ENCODE measurements around the gene SLC17A4.

Gene SLC17A4, protein sequence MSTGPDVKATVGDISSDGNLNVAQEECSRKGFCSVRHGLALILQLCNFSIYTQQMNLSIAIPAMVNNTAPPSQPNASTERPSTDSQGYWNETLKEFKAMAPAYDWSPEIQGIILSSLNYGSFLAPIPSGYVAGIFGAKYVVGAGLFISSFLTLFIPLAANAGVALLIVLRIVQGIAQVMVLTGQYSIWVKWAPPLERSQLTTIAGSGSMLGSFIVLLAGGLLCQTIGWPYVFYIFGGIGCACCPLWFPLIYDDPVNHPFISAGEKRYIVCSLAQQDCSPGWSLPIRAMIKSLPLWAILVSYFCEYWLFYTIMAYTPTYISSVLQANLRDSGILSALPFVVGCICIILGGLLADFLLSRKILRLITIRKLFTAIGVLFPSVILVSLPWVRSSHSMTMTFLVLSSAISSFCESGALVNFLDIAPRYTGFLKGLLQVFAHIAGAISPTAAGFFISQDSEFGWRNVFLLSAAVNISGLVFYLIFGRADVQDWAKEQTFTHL

DNA sequence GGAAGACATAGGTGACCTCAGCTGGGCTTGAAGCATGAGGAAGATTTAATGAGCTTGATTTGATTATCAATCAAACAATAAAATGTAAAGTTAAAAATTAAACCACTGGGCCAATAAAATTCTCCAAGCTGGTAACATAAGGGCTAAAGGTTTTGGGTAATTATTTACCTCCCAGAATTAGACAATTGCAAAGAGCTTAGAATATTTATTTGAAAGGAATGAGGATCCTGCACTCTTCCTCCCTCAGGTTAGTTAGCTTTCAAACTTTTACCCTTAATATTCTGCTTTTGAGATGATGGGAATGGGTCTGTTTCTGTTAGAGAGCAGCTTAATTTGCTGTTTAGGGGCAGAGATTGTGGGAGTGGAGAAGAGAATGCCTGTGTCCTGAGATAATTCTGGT, at the start of gene SLC17A4:
SLC17A4 (plus strand) TSS at position 208 of the 400 bp plus-strand sequence. CDS start 7,221 bp downstream, outside the sequence.
- Mint-ChIP-seq H3K4me1 (no peaks in the 10 kb centered on the region), H3K4me3 (no peak within 1 kb of the TSS), H3K27me3 (no peaks in the 10 kb centered on the region), H3K27ac (no peak within 1 kb of the TSS), H3K9me3 (no peaks in the 10 kb centered on the region), H3K36me3 (no peaks in the 10 kb centered on the region)

DNA sequence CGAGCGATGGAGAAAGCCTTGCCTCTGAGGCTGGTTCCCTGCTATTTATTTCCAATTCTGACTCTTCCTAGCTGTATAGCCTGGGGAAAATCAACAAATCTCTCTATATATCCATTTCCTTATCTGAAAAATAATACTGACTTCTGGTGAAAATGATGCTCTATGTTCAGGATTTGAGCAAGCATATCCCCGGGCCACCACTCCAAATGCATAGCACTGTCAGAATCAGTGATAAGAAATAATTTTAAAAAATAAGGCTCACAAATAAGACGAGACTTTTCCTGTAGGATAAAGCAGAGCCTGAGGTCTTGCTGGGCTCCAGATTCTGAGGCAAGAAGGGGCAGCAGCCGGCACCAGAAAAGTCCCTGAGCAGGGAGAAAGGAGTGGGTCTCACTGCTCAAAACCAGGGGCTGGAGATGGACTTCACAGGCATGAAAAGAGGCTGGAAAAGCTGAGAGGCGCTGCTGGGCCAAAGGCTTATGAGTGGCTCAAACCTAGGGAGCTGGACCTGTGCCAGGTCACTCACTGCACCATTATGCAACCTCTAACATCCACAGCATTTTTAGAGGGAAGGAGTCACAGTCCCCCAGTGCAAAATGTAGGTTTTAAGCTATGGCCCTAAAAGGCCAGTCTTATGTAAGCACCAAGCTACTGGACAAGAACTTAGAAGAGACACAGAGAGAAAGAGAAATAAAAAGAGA, 48.1 kb upstream of the SLC17A4 start:
- H3K36me3 Mint-ChIP-seq, result no peaks in the 10 kb centered on the region
- no peak overlapping the region for H3K27ac Mint-ChIP-seq
- H3K4me1 Mint-ChIP-seq, result no peaks in the 10 kb centered on the region
- H3K27me3 Mint-ChIP-seq, result peaks cover 2% of the 10 kb centered on the region
- H3K4me3 Mint-ChIP-seq, result no peak overlapping the region
- no peaks in the 10 kb centered on the region for H3K9me3 Mint-ChIP-seq

DNA sequence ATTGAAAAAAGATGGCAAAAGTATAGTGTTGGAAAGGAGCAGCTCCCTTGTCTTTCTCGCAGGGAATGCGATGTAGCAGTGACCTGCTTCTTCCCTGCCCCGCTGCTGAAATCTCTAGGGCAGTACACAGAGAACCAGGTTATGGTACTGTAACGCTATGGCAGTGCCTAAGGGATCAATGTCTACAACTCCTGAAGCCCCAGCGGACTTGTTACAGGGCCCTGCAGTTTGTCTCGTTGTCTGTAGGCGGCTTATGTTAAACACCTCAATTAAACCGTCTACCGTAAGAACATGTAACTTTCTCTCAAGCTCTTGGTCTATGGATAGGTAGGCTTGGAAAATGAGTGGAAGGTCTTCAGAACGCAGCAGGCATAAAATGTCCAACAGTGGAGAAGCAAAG, 44.8 kb upstream of the SLC17A4 start:
- Mint-ChIP-seq H3K9me3 (no peaks in the 10 kb centered on the region), H3K27ac (no peak overlapping the region), H3K27me3 (peaks cover 2% of the 10 kb centered on the region), H3K36me3 (no peaks in the 10 kb centered on the region), H3K4me1 (no peaks in the 10 kb centered on the region), H3K4me3 (no peak overlapping the region)

DNA sequence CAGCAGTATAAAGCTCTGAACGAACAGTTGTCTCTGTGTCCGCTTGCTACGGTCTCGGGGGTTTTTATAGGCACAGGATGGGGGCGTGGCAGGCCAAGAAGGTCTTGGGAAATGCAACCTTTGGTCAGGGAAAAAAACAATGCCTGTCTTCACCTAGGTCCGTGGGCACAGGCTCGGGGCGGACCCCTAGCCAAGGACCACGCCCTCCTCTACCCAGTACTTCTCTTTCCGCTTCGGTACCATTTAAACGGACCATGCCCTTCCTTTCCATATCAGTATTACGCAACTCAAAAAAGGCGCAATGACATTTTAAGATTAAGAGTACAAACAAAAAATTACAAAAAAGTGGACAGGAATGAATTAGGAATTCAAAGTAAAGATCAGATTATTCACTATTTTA, 44.3 kb upstream of the SLC17A4 start:
- H3K4me3 Mint-ChIP-seq, result no peak overlapping the region
- no peaks in the 10 kb centered on the region for H3K9me3 Mint-ChIP-seq
- peaks cover 2% of the 10 kb centered on the region for H3K27me3 Mint-ChIP-seq
- no peak overlapping the region for H3K27ac Mint-ChIP-seq
- H3K4me1 Mint-ChIP-seq, result no peaks in the 10 kb centered on the region
- H3K36me3 Mint-ChIP-seq, result no peaks in the 10 kb centered on the region

DNA sequence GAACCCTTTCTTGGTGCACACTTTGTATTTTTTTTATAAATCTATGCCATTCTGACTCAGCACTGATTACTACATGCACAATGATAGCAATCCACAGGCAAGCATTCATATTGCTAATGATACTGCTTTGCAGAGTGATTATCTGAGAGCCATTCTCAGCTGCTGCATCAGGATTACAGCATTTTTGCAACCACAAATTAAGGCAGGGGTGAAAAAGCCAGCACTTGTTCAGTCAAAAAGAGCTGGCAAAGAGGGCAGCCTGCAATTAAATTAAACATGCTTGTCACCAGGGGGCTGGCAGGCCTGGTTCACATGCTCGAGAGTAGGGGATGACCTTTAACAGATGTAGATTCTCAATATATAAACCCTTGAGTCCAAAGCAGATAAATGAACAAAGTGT, 40.7 kb upstream of the SLC17A4 start:
- no peak overlapping the region for H3K27ac Mint-ChIP-seq

DNA sequence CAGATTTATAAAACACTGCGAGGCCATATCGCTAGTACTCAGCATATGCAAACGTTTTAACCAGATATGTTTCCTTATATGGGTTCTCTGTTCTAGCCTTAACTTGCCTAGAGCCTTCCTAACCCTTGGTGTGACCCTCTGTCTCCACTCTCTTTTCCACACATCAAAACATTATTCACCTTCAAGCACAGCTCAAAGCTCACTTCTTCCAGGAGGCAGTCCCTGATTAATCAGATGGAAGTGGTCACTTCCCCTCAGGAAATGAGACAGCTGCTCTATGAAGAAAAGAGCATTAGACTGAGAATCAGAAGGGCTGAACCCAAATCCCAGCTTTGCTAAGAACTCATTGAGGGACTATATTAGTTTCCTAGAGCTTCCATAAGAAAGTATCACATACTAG, 39.8 kb upstream of the SLC17A4 start:
- H3K27me3 Mint-ChIP-seq, result no peaks in the 10 kb centered on the region
- H3K36me3 Mint-ChIP-seq, result no peaks in the 10 kb centered on the region
- no peaks in the 10 kb centered on the region for H3K9me3 Mint-ChIP-seq
- no peaks in the 10 kb centered on the region for H3K4me1 Mint-ChIP-seq
- H3K27ac Mint-ChIP-seq, result no peak overlapping the region
- no peak overlapping the region for H3K4me3 Mint-ChIP-seq

More for the DNA sequence above, 40.7 kb upstream of the SLC17A4 start:
- no peaks in the 10 kb centered on the region for H3K36me3 Mint-ChIP-seq
- no peaks in the 10 kb centered on the region for H3K4me1 Mint-ChIP-seq
- no peak overlapping the region for H3K4me3 Mint-ChIP-seq
- no peaks in the 10 kb centered on the region for H3K27me3 Mint-ChIP-seq
- H3K9me3 Mint-ChIP-seq, result no peaks in the 10 kb centered on the region

DNA sequence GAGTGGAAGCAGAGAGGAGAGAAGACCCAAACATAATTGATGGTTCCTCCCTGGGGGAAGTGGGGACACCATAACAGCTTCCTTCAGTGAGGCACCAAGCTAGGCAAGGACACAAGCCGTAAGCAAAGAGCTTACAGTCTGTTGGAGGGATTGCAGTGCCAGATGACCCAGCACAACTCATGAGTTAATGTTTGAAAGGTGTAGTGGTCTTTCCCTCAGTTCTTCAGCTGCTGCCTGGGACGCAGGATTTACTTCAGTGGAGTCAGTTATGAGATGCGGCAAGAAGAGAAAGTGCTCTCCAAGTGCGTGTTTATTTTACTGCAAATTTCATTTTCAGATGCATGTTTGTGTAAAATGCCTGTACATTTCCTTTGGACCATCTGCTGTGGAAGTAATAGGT, 38.7 kb upstream of the SLC17A4 start:
- H3K9me3 Mint-ChIP-seq, result no peaks in the 10 kb centered on the region
- no peaks in the 10 kb centered on the region for H3K4me1 Mint-ChIP-seq
- no peak overlapping the region for H3K4me3 Mint-ChIP-seq
- no peaks in the 10 kb centered on the region for H3K36me3 Mint-ChIP-seq
- H3K27ac Mint-ChIP-seq, result no peak overlapping the region
- no peaks in the 10 kb centered on the region for H3K27me3 Mint-ChIP-seq

DNA sequence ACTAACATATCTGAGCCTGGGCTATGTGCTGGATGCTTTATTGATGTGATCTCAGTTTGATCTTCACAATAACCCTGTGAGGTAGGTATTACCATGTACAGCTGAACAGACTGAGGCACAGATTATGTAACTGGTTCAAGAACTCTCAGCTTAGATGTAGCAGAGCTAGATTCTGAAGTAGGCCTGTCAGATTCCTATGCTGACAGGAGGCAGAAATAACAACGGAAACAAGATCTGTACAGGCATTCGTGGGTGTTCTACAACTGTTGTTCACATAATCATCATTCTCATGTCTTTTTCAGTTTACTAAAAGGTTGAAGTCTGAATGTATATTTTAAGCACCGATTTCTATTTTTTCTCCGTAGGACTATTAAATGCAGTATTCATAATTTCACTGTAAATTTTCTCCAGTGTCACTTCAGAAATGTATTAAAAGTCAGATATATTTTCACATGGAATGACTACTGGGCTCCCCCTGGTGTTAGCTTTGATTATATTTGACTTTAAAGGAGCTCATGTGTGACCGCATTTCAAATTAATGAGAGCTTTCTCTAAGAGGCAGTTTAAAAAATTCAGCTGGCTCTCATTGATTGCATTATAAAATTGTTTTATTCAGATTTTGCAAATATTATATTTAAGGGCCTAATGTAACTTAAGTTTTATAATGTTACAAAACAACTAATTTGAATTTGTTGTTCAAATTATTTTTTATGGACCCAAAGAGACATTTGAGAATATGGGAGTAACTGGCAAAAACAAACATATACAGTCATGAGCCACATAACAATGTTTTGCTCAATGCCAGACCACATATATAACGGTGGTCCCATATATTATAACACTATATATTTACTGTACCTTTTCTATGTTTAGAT, 36.4 kb upstream of the SLC17A4 start:
- no peaks in the 10 kb centered on the region for H3K9me3 Mint-ChIP-seq
- H3K27me3 Mint-ChIP-seq, result peaks cover 4% of the 10 kb centered on the region
- H3K27ac Mint-ChIP-seq, result no peak overlapping the region
- no peaks in the 10 kb centered on the region for H3K4me1 Mint-ChIP-seq
- no peak overlapping the region for H3K4me3 Mint-ChIP-seq
- H3K36me3 Mint-ChIP-seq, result no peaks in the 10 kb centered on the region

DNA sequence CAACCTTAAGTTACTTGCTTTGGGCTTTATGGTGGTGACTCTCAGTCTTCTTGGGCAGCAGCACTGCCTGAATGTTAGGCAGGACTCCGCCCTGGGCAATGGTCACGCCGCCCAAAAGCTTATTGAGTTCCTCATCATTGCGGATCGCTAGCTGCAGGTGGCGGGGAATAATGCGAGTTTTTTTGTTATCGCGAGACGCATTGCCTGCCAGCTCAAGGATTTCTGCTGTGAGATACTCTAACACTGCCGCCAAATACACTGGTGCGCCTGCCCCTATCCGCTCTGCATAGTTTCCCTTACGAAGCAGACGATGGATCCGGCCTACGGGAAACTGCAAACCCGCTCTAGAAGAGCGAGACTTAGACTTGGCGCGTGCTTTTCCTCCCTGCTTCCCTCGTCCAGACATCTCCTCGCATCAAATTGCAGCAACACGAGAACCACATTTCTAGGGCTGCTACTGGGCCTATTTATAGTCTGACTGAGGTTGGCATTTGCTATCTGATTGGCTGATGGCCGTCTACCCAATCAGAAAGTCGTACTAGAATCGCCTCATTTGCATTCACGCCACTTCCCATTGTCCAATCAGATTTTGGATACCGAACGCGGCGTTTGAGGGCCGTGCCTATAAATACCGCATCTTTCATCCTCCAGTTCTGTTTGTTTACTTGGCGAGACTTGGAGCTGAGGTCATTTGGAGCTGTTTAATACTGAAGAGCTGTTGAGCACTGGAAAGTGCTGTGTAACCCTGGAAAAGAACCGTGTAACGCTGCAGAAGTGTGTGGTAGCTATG, 28.2 kb upstream of the SLC17A4 start:
- no peak overlapping the region for H3K27ac Mint-ChIP-seq
- no peaks in the 10 kb centered on the region for H3K36me3 Mint-ChIP-seq
- no peaks in the 10 kb centered on the region for H3K9me3 Mint-ChIP-seq
- no peaks in the 10 kb centered on the region for H3K4me1 Mint-ChIP-seq
- peaks cover 19% of the 10 kb centered on the region for H3K27me3 Mint-ChIP-seq
- H3K4me3 Mint-ChIP-seq, result no peak overlapping the region

DNA sequence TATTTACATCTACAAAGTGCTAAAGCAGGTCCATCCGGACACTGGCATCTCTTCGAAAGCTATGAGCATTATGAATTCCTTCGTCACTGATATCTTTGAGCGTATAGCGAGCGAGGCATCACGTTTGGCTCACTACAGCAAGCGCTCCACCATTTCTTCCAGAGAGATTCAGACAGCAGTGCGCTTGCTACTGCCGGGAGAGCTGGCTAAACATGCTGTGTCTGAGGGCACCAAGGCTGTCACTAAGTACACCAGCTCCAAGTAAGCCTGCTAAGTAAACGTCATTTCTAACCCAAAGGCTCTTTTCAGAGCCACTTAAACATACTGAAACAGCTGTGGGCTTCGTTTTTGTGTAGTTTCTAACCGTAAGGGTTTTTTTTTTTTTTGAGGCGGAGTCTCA, 27.5 kb upstream of the SLC17A4 start:
- Mint-ChIP-seq H3K27me3 (peaks cover 20% of the 10 kb centered on the region), H3K36me3 (no peaks in the 10 kb centered on the region), H3K4me3 (no peak overlapping the region), H3K9me3 (no peaks in the 10 kb centered on the region), H3K27ac (no peak overlapping the region), H3K4me1 (no peaks in the 10 kb centered on the region)

DNA sequence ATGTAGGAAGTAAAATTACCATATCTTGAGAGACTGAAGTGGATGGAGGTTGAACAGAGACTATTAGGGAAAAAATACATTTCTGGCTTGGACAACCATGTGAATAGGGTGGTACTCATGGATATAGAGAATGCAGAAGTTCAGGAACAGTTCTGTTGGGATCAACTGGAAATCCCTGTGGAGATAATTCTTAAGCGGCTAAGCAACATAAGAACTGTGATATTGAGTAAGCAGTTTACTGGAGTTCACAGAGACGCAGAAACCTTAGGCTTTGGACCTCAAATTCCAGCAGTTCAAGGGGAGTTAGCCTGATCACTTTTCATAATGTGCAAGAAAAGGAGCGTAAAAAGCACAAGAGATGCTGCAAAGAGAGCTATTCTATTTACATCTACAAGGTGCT, 23.6 kb upstream of the SLC17A4 start:
- Mint-ChIP-seq H3K27me3 (peaks cover 26% of the 10 kb centered on the region), H3K9me3 (no peaks in the 10 kb centered on the region), H3K4me3 (no peak overlapping the region), H3K27ac (no peak overlapping the region), H3K36me3 (peaks cover 1% of the 10 kb centered on the region), H3K4me1 (no peaks in the 10 kb centered on the region)

DNA sequence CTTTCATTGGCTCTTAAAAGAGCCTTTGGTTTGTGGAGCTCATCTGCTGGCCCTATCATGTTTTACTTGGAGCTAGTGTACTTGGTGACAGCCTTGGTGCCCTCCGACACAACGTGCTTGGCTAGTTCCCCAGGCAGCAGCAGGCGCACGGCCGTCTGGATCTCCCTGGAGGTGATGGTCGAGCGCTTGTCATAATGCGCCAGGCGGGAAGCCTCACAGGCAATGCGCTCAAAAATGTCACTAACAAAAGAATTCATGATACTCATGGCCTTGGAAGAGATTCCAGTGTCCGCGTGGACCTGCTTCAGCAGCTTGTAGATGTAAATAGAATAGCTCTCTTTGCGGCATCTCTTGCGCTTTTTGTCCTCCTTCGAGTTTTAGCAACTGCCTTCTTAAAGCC, 22.8 kb upstream of the SLC17A4 start:
- Mint-ChIP-seq H3K4me3 (no peak overlapping the region), H3K27me3 (peaks cover 30% of the 10 kb centered on the region), H3K4me1 (no peaks in the 10 kb centered on the region), H3K27ac (no peak overlapping the region), H3K9me3 (peaks cover 7% of the 10 kb centered on the region), H3K36me3 (peaks cover 1% of the 10 kb centered on the region)

DNA sequence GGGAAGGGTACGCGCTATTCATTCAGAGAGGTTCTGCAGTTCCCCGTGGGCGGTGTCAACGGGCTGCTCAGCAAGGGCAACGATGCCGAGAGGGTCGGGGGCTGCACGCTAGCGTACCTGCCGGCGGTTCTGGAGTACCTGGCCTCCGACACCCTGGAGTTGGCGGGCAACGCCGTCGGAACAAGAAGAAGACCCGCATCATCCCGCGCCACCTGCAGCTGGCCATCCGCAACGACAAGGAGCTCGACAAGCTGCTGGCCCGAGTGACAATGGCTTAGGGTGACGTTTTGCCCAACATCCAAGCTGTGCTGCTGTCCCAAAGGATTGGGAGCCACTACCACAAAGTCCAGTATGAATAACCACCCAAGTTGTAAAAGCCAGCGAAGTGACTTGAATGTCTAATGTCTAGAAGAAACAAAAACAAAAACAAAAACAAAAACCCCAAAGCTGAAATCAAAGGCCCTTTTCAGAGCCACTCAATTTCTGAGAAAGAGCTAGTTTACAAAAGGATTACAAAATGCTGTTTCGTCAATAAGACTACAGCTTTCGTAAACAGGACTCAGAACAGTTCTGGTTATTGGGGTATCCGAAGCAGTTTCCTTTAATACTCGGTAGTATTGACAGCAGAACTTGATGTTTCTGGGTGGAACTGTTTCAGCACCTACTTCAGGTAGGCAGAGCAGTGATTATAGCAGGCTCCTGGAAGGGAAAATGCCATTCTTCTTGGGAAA, 21.9 kb upstream of the SLC17A4 start:
- Mint-ChIP-seq H3K4me1 (no peaks in the 10 kb centered on the region), H3K27ac (no peak overlapping the region), H3K27me3 (peaks cover 39% of the 10 kb centered on the region), H3K4me3 (no peak overlapping the region), H3K36me3 (peaks cover 4% of the 10 kb centered on the region), H3K9me3 (peaks cover 13% of the 10 kb centered on the region)

DNA sequence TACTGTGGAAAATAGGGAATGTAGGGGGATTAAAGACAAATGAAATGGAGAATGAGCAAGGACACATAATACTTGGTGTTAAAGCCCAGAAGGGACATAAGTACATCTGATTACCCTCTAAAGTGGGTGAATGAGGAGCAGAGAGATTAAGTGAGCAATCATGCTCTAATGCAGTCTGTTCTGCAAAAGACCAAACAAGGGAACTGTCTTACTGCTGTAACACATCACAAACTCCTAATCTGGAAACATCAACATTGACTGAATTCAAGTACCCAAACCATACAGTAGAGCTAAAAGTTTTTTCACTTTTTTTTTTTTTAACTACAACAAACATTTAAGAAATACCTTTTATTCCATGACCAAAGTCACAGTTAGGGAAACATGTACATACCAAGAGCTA, 19.3 kb upstream of the SLC17A4 start:
- Mint-ChIP-seq H3K4me3 (no peak overlapping the region), H3K27ac (no peak overlapping the region), H3K36me3 (peaks cover 4% of the 10 kb centered on the region), H3K4me1 (no peaks in the 10 kb centered on the region), H3K9me3 (peaks cover 17% of the 10 kb centered on the region), H3K27me3 (peaks cover 39% of the 10 kb centered on the region)

Measured in activated naive CD4-positive, alpha-beta T cell treated with anti-CD3 and anti-CD28 coated beads, Interleukin-2, amount 50 U/mL, for 24 hours (primary cell).